Lung (tissue), 12 donors: Measurements from ENCODE around the gene MLN. TPM values are rescaled to one million over a fixed set of nuclear protein-coding genes. Genes with fewer than 3 reads are reported as not detected.

Experiments
- ATAC-seq: fragments of 200-7000 bp; cut with Tn5 transposase; one replicate; pipeline ENCODE4 v1.9.1; 2020; ENCODE audit warnings: moderate number of reproducible peaks; ENCODE audit not compliant: insufficient read depth, low FRiP score
- DNase-seq, 3 donors: peaks; one replicate each; pipeline ENCODE4 v3.0.0-alpha.2; 2013 to 2017
- H3K27ac ChIP-seq, 2 donors: one replicate each; pipeline ENCODE4 v1.5.1; 2013; ENCODE audit warnings: mild to moderate bottlenecking in 2 of 2, moderate library complexity in 2 of 2, control low read depth in 1 of 2, inconsistent platforms in 1 of 2, low read depth in 1 of 2, low read length in 1 of 2
- H3K27me3 ChIP-seq, 3 donors: one replicate each; pipeline ENCODE4 v1.5.1; 2013; ENCODE audit warnings: low read length in 2 of 3; ENCODE audit not compliant: control insufficient read depth in 3 of 3, insufficient read depth in 3 of 3
- H3K36me3 ChIP-seq, 4 donors: one replicate each; pipeline ENCODE4 v1.5.1; 2013; ENCODE audit warnings: low read length in 4 of 4, mild to moderate bottlenecking in 1 of 4, moderate library complexity in 1 of 4; ENCODE audit not compliant: control insufficient read depth in 4 of 4, insufficient read depth in 4 of 4
- H3K4me1 ChIP-seq, 5 donors: one replicate each; pipeline ENCODE4 v1.5.1; 2013; ENCODE audit warnings: low read length in 5 of 5, mild to moderate bottlenecking in 2 of 5, moderate library complexity in 1 of 5; ENCODE audit not compliant: control insufficient read depth in 5 of 5, insufficient read depth in 5 of 5
- H3K4me3 ChIP-seq: one replicate; pipeline ENCODE4 v1.5.1; 2013; ENCODE audit warnings: mild to moderate bottlenecking, control low read depth, moderate library complexity
- H3K9ac ChIP-seq, 2 donors: one replicate each; pipeline ENCODE4 v1.5.1; 2013; ENCODE audit warnings: low read length in 2 of 2, control low read depth in 1 of 2; ENCODE audit not compliant: insufficient read depth in 1 of 2
- H3K9me3 ChIP-seq, 4 donors: one replicate each; pipeline ENCODE4 v1.5.1; 2013; ENCODE audit warnings: low read length in 3 of 4, mild to moderate bottlenecking in 1 of 4, moderate library complexity in 1 of 4; ENCODE audit not compliant: control insufficient read depth in 4 of 4, insufficient read depth in 3 of 4
- CTCF ChIP-seq: IDR thresholded peaks from 2 replicates; pipeline ENCODE4 v1.5.1; 2012; ENCODE audit warnings: mild to moderate bottlenecking; ENCODE audit errors: control extremely low read depth, extremely low read depth
- WGBS, 2 donors: extraction: QIAGEN DNeasy Blood & Tissue Kit; methylation state at CpG; one replicate each; pipeline ENCODE4 v1.1.7; 2013; 5-methylcytosine and 5-hydroxymethylcytosine counted together
- polyA plus RNA-seq, 2 donors: library from polyadenylated mRNA; stranded (reverse); fragments of 200-250 nt; gene quantifications; one replicate each; pipeline ENCODE4 v1.2.1, GENCODE V29; 2013
- total RNA-seq, 2 donors: library from RNA; depleted of rRNA in 1 of 2; stranded (reverse); fragments of >200 nt in 1 of 2; gene quantifications; one replicate each; pipeline ENCODE4 v1.2.1, GENCODE V29; 2014 to 2021
- donor health status: control.
- donor health status: control.
- donor health status: Bipolar disorder and iron deficiency.
- donor health status: healthy.
- donor health status: DM: yes; HTN: yes; CAD: no.

Gene MLN
- total and polyA plus RNA-seq, 4 donors: not detected

- H3K27ac ChIP-seq: no peak overlapping the region
- ATAC-seq (no peak), DNase-seq (no peak)
- H3K9ac ChIP-seq: no peak overlapping the region
- H3K27me3 ChIP-seq: no peaks in the 10 kb centered on the region
- no peaks in the 10 kb centered on the region for H3K36me3 ChIP-seq
- no peaks in the 10 kb centered on the region for H3K9me3 ChIP-seq
- H3K4me1 ChIP-seq: no peaks in the 10 kb centered on the region
- no peak overlapping the region for H3K4me3 ChIP-seq
- no peak for TF ChIP-seq CTCF
- WGBS, 2 donors: 56 to 75% methylated on average over 8 of the region's 8 CpGs
These were observed 4.9 kb upstream of the MLN start for GRCh38 chr6:33808641-33809180.

GRCh38 chr6:33807606-33808005, 3.8 kb upstream of the MLN start:
- WGBS, 2 donors: 34 to 42% methylated on average over 6 of the region's 6 CpGs
- no peak for TF ChIP-seq CTCF
- ATAC-seq: no peak

GRCh38 chr6:33806841-33807240, 3.0 kb upstream of the MLN start:
- H3K27me3 ChIP-seq: no peaks in the 10 kb centered on the region
- no peak for DNase-seq

More at GRCh38 chr6:33807606-33808005, 3.8 kb upstream of the MLN start:
- Histone ChIP-seq H3K9me3 (no peaks in the 10 kb centered on the region), H3K27me3 (no peaks in the 10 kb centered on the region), H3K4me1 (no peaks in the 10 kb centered on the region), H3K9ac (no peak overlapping the region), H3K36me3 (no peaks in the 10 kb centered on the region), H3K4me3 (no peak overlapping the region), H3K27ac (no peak overlapping the region)
- DNase-seq: no peak

More at GRCh38 chr6:33806841-33807240, 3.0 kb upstream of the MLN start:
- H3K27ac ChIP-seq: no peak overlapping the region
- TF ChIP-seq CTCF: no peak
- no peak overlapping the region for H3K4me3 ChIP-seq
- no peaks in the 10 kb centered on the region for H3K9me3 ChIP-seq
- WGBS, 2 donors: 81 to 88% methylated on average over 9 of the region's 9 CpGs
- no peak for ATAC-seq
- no peaks in the 10 kb centered on the region for H3K4me1 ChIP-seq
- no peaks in the 10 kb centered on the region for H3K36me3 ChIP-seq
- no peak overlapping the region for H3K9ac ChIP-seq
